ENCODE data around the gene HOXB3.

Gene HOXB3

DNA sequence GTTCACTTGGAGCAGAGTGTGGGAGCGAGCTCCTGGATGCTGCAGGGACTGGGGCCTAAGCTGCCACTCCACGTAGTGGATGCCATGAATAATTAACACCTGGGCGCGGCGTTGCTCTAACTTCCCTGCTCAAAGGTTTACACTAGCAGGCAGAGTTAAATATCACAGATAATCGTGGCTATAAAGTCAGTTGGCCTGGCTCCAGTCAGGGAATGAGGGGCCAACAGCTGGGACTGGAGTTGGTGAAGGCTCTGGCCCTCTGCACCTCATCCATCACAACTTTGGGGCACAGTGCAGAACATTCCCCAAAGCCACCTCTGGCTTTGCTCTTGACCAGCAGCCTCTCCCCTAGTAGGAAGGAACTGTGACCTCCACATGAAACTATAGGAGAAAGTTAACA, 22.8 kb downstream of the HOXB3 start:
- no peak for DNase-seq

DNA sequence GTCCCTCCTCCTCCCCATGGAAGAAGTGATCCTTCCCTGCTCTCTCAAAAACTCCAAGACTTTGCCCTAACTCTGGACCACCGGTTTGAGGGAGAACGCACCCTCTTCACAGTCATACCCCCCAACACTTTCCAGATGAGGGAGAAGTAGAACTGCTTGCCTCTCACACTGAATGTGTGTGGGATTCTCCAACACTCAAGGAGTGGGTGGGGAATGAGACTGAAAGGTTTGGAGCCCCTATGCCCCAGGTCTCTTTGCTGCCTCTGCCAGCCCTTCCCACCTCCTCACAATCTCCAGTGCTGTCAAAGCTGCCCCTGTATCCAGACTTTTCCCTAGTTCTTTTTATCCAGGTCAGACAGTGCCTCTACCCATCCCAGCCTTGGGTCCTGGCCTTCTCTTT, 23.3 kb downstream of the HOXB3 start:
- no peak for DNase-seq

DNA sequence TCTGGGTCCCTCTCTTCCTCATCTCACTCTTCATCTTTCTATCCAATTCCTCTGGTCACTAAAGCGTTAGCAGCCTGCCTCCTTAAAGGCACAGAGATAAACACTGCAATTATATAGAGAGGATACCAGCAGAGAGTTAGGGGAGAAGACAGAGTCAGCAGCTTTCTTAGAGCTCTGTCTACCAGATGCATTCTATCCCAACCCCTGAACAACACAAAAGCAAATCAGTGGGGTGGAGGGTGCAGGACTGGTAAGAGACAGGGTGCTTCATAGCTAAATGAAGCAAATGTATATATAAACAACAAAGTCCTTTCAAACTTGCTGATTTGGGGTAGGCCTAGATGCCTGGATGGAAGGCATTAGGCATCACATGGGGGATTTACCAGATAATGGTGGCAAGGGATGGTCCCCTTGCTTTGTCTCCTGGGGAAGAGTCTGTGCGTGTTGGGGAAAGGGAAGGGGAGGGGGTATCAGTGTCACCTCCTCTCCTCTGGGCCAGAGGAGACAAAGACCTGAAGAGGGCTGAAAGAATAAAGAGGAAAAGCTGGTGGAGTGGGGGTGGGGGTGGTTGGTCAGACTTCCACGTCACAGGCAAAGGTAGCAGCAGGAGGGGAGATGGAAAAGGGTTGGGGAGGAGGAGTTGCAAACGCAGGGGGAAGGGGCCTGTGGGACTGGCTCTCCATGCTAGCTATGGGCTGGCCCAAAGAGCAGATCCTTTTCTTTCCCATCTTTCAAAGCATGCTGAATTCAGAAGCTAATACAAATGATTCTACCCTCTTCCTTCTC, 23.9 kb downstream of the HOXB3 start:
- DNase-seq: no peak

DNA sequence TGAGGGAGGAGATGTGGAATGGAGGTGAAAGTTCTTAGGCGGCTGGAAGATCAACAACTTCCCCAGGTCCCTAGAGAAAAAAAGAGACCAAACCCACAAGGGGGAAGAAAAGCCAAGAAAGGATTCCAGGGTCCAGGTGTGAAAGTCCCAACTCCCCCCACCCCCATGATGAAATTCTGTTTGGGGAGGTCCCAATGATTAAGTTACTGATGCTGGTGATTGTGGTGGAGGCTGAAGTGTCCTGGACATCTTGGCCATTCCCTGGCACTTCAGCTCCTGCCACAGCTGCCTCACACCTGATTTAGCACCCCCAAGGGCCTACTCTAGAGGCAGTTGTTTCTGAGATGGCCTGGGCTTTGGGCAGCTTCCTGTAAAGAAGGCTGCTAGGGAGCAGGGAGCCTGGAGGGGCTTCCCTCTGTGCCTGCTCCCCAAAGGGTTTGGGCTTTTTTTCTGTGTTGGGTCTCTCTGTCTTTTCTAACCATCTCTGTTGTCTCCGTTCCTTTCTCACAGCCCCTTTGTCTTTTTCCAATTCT, 25.0 kb downstream of the HOXB3 start:
- no peak for DNase-seq

DNA sequence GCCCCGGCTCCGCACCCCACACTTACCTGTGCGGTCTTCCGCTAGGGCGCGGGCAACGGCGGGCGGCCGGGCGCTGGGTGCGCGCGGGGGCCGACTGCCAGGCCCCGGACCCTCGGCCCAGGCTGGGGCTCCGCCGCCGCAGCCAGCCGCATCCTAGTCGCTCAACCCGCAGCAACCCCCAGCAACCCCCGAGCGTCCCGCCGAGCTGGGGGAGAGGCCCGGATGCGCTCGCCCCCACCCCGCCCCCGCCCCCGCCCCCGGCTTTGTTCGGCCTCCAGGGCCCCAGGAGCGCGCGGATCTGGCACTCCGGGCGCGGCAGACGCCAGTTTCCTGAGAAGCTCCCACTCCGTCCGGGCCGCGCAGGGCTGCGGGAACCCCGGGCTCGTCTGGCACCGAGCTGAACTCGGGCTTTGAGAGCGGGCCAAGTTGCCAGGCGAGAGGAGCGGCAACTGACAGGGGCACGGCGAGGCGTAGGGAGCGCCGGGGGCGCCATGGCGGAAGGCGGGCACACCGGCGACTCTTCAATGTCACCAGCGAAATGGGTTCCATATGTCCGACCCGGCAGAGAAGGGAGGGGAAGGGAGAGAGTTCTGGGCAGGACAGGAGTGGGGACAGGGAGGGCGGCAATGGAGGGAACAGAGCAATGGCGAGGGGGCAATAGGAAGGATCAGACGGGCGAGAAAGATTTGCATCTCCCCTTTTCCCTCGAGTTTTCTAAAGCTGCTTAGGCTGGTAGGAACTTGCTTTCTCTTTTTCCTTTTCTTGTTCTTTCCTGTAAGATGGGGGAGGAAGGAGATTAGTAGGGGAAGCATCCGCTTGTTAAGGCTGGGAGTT, 25.6 kb downstream of the HOXB3 start:
- DNase-seq: no peak

DNA sequence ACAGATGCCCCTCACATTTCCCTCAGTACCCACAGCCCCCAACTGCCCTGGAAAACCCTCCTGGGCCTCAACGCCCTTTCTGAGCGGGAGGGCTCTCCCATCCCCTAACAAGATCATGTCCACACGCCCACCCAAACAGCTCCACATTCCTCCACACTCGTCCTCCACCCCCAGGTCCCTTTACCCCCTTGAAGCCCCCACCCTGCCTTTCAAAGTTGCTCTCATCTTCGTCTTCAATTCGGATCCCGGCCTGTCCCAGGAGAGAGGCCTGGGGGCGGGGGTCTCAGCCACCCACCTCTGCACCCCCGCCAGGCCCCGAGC, 26.2 kb downstream of the HOXB3 start:
- no peak for DNase-seq

DNA sequence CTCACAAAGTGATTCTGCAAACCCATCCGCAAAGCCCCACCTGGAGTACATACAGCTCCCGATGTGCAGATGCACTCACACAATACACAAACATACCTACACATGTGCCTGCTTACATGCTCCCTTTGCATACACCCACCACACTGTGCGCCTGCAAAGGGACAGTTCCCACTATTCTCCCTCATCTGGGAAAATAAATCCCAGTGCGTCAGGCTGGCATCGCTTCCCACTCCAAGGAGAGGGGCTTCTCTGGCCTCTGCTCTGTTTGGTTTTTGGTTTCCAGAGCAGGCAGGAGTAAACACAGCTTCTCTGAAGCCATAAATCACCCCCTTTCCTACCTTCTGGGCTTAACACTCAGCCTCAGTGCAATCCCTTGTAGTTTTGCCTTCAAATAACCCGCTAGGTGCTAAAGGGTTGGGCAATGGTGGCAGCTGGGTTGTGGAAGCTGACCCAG, 26.6 kb downstream of the HOXB3 start:
- DNase-seq: no peak

DNA sequence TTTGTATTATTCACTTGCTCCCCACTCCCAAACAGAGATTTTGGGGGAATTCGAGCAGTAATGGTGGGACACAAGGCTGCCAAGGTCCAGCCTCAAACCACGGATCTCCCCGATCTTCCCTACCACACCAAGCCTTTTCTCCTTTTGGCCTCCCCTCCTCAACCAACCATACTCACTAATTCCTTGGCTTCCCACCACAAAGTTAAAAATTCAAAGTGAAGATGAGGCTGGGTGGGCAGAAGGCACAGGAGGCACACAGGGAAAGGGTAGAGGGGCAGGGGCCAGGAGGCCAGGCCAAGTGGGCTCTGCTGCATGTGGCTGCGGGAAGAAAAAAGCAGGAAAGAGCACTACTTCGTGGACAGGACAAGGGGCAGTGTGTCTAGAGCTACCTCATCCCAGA, 27.1 kb downstream of the HOXB3 start:
- no peak for DNase-seq

DNA sequence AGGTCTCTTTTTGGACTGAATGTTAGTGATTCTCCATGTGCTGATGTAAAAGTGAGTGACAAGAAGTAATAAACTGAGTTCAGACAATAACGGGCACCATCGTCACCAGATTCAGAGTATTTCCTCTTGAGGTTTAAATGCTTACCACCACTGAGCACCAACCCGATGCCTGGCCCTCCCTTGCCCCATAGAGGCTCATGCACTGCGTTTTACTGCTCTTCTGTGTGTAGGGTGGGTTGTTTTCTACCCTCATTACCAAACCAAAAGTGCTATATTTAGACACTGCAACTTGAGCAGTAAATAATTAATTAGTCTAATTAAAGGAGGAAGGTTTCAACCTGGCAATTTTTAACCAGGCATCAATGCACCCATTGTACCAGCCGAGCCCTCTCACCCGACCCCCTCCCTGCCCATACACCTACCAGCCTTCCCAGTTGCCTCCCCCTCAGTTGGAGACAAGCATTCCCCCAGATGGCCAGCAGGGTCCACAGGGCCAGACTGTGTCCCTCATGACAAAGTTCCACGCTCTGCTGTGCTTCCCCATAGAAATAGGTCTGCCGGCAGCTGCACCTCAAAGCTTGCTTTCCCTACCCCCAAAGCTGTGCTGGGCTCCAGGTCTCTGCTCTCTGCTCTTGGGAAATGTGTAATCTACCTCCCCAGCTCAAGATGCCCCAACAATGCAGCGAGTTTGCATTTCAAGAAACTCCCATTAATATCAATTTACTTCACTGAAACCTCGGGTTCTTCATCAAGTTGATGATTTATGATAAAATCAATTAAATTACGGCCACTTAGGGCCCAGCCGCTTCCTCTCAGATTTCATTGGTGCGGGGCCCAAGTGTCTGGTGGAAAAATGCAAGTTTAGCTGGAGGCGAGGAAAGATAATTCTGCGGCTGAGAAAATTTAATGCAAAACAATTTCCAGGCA, 27.9 kb downstream of the HOXB3 start:
- no peak for DNase-seq

DNA sequence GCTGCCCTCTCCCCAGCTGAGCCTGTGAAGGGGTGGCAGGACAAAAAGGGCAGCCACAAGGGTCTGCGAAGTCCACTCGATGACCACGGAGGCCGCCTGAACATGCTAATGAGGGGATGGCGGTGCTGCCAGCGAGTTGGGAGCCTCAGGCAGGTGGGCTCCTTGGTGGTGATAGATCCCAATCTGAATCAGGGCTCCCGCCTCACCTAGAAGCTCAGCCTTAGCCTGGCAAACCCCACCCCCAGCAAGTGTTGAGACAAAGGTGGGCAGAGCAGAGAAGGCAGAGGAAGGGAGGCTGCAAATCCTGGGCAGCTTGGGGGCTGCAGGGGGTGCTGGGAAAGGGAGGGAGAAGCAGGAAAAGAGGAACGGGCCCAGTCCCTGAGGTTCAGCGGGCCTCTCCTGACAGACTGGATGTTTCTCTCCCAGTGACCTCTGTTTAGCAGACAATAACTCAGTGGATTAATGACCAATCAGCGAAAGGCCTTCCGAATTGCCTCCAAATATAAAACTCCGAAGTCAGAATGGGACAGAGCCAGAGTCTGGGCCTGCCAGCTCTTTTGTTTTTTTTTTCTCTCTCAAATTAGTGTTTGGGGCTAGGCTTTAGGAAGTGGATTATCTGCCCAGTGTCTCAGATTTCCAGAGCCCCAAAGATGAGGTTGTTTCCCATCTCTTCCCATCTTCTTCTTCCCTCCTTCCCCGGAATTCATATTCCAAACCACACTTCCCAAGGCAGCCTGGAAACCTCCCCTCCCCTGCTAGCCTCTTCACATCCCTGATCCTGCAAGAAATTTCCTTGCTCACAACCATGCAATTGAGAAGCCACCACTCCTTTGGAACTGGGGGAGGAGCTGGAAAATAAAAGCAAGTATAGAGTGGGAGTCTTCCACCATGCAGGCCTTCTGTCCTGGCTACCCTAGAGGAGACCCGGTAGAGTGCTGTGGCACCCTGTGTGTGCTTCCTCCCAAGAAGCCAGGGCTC, 29.9 kb downstream of the HOXB3 start:
- no peak for DNase-seq

DNA sequence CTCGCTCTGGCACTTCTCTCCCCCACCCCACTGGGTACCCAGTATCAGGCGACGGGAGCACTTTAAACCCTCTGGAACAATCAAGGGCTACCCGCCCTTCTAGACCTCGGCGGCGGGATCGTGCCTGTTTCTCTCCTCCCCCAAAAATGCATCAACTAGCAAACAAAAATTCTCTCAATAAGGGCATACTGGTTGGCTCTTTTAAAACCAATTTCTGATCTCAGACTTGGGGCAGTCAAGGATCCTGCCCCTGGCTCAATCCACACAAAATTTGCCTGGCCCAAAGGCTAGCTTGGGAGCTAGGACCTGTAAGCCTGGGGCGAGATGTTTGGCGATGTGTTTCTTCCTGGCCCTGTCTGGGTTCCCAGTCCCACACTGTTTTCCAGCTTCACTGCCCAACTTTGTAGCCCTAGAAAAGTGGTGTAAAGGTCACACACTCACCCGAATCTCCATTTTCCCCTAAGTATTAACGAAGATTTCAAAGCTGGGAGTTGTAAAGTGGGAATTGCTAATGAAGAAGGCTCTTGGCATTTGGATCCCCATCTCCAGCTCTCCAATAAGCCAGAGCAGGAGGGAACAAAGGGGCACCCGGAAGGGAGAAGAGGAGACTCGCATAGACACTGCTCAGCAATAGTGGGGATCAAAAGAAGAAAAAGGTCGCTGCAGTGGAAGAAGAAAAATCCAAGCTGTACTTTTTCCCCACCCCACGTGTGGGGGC, 30.8 kb downstream of the HOXB3 start:
- no peak for DNase-seq

DNA sequence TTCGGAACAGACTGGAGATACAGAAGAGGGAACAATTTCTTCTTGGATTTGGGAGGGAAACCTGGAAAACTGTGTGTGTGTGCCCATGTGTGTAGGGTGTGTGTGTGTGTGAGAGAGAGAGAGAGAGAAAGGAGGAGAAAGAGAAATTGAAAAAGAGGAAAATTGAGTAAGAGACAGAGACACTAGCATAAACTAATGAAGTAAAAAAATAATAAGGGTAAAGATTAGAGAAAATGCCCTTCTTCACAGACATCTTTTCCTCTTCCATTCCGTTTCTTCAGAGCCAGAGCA, 31.3 kb downstream of the HOXB3 start:
- DNase-seq: no peak

DNA sequence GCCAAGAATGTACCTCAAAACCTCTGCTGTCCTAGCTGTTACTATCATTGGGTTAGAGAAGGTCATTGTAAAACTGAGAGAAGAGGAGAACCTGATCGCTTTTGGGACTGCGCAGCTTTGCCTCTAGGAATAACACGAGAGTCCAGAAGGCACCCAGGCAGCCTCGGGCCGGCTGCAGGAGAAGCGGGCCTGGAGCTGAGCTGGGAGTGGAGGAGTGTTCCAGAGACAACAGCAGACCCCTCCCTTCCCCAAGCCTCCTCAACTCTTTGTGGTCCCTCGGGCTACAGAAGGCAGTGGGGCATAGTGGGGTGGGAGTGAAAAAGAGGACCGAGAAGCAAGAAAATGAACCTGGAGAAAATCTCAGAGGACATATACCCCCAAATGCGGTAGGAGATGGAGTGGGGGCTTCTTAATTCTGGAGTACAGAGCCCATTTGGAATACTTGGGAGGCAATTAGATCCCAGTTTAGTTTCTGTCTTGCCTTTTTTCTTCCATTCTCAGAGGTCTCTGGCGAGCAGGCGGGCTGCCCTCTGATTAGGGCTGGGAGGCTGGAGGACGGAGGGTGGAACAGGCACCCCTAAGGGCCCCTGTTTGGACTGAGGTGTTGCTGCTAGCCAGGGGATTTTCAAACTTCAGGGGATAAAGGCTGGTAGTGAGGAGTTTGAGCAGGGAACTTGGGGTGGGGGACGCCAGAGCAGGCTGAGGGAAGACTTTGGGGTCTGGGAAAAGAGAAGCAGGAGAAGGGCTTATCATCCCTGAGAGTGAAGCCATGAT, 31.8 kb downstream of the HOXB3 start:
- DNase-seq: no peak

DNA sequence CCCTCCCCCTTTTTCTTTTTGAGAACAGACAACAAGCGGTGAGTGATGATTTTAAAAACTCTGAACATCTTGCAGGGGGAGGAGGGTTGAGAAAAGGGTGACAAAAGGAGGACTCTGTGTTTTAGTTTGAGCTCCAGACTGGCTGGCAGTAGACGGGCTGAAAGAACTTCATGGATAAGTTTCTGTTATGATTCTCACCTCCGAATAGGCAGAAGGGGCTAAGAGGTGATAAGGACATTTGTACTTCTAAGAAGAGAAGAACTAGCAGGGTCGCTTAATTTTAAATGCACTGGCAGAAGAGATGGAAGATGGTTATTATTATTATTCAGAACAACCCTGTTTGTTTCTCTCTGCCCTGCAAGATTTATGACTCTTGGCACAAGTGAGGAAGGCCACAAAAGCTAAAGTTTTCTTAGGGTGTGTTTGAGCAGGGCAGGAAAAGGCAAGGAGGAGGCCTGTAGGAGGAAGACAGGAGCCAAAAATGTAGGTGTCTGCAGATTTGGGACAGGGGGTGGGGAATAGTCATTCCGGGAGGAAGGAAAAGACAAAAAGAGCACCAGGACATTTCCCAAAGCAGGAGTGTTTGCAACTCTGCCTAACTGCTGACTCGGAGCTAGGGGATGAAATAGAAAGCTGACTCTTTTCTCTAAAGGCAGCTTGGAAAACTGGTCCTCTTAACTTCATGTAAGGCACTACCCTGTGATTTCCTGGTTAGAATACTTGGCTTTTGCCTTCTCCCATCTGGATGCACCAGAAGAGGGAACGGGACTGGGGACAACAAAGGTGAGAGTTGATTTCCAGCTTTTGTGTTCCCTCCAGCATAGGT, 33.3 kb downstream of the HOXB3 start:
- no peak for DNase-seq

DNA sequence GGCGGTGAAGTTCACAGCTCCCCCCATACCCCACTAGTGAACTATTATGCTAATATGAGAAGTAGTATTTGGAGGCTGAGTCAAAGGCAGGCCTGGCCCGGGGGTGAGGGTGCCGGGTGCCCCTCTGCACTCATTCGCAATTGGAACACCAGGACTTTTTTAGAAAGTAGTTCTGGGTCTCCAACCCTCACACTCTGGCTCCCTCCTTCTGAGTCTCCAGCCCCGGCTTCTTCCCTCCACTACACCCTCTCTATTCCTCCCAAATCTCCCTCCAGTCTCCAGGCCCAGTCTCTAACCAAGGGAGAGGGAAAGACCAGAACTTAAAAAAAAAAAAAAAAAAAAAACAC, 33.8 kb downstream of the HOXB3 start:
- DNase-seq: no peak

DNA sequence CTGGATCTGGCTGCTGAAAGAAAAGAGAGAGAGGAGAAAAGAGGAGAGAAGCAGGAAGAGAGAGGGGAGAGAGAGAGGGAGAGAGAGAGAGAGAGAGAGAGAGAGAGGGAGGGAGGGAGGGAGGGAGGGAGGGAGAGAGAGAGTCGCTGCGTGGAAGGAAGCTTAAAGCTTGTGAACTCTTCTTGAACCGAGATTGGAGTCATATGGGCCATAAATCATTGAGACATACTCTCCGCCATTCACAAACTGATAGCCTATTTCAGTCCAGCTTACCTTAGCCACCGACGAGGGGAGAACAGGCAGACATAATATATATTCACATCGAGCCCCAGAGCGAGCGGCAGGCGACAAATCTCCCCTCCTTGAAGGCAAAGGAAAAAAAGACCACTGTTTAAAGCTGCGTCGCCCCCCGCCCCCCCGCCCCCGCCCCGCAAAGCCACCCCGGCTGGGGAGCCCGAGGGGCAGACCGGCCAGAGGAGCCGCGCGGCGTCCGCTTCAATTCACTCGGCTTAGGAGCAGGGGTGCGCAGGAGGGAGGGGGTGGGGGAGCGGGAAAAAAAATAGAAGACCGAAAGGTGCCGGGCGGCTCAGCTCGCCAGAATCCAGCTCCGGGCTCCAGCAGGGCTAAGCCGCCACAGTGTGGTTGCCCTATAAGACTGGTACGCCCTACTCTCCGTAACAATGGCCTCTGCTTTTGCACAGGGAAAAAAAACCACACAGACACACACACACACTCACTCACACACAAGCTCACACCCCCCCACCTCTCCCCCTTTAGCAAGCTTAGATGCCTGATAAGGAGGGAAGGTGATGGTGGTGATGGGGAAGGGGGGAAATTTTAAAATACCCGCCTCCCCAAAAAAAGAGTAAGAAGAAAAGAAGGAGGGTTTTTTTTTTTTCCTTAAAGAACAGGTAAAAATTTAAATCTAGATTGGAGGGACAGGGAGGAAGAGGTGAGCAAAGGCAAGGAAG, 34.5 kb downstream of the HOXB3 start:
- DNase-seq: peak; percentile 84

DNA sequence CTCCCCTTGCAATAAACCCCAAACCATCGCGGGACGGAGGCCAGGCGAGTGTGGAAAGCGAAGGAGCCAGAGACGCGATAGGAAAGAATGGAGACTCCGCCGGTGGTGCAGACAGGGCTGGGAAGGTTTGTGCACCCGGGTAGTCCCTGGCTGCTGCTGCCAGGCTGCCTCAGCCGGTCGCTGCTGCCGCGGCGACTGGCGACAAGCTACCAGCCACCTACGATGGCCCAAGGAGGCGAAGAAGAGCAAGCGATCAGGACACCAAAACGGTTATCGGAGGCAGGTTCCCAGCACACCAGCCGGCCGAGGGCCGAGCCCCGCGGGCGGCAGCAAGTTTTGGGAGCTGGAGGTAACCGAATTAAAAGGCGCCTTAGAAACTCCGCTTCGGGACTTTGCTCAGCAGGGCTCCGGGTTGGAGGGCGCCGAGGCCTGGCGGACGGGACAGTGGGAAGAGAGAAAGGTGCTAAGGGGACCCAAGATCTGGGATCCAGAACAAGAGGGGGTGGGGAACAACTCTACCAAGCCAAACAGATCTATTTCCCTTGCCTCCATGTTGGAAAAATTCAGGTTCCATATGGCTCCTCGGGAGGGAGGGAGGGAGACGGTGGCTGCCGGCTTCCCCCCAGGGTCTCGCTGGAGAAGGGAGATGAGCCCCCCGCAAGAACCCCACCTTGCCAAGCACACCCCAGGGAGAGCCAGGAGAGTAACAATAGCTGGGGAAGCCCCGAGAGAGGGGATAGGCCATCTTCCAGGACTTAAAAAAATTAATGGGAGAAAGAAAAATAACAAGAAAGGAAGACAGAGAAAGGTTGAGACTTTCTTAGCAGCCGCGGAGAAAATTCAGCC, 35.4 kb downstream of the HOXB3 start:
- no peak for DNase-seq

DNA sequence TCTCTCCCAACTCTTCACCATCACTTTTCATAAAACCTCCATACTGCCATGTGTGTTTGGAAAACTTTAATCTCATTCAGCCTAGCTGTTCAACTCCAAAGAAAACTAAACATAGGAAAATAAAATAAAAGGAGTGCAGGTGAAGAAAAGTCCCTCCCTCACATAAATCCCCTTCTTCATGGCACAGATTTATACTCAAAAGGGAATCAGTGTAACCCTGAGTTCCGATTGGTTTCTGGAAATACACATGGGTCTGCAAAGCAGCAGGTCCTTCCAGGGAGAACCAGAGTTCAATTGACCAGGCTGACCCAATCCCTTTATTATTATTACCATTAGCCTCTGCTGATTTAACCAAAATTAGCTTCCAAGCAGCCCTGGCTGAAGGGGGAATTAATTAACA, 36.2 kb downstream of the HOXB3 start:
- DNase-seq: no peak

All from NCI-H2227 treated with DMSO at 0.1 percent for 48 hours (cell line).